H9 (cell line): ENCODE measurements around the gene PHTF2. TPM values are rescaled to one million over a fixed set of nuclear protein-coding genes. Genes with fewer than 3 reads are reported as not detected.
"Not testable (repeated sequence)": the region's sequence is repeated elsewhere in the genome, so short reads cannot be mapped to it uniquely, and the experiment has no call there.

ENCODE experiments used
- DNase-seq: peaks from one replicate; pipeline ENCODE4 v3.0.0-alpha.2; 2017
- H2AFZ ChIP-seq: one replicate; pipeline ENCODE4 v1.6.1; 2013; ENCODE audit warnings: mild to moderate bottlenecking, low read length, control low read depth, moderate library complexity
- H2AK5ac ChIP-seq: 2 replicates; pipeline ENCODE4 v1.6.1; 2013; ENCODE audit warnings: low read length, control low read depth, mixed read lengths; ENCODE audit not compliant: insufficient read length
- H2BK120ac ChIP-seq: one replicate; pipeline ENCODE4 v1.6.1; 2013; ENCODE audit warnings: low read depth, mild to moderate bottlenecking, low read length, control low read depth, inconsistent platforms; ENCODE audit not compliant: poor library complexity, severe bottlenecking
- H2BK12ac ChIP-seq: 2 replicates; pipeline ENCODE4 v1.6.1; 2013; ENCODE audit warnings: low read length, control low read depth, mixed read lengths, low read depth; ENCODE audit not compliant: insufficient read length
- H2BK15ac ChIP-seq: 2 replicates; pipeline ENCODE4 v1.6.1; 2013; ENCODE audit warnings: low read depth, low read length, control low read depth
- H2BK20ac ChIP-seq: one replicate; pipeline ENCODE4 v1.6.1; 2013; ENCODE audit warnings: low read depth, mild to moderate bottlenecking, low read length, control low read depth, inconsistent platforms; ENCODE audit not compliant: poor library complexity, severe bottlenecking
- H2BK5ac ChIP-seq: 2 replicates; pipeline ENCODE4 v1.6.1; 2013; ENCODE audit warnings: low read length, control low read depth, mixed read lengths; ENCODE audit not compliant: insufficient read length
- H3K14ac ChIP-seq: 2 replicates; pipeline ENCODE4 v1.6.1; 2013; ENCODE audit warnings: low read length, control low read depth; ENCODE audit not compliant: insufficient read depth
- H3K18ac ChIP-seq: 2 replicates; pipeline ENCODE4 v1.6.1; 2013; ENCODE audit warnings: low read depth, mild to moderate bottlenecking, mixed read lengths, low read length, control low read depth; ENCODE audit not compliant: insufficient read length
- H3K23ac ChIP-seq: 2 replicates; pipeline ENCODE4 v1.6.1; 2013; ENCODE audit warnings: low read length, control low read depth, mixed read lengths, low read depth; ENCODE audit not compliant: insufficient read length
- H3K23me2 ChIP-seq: 2 replicates; pipeline ENCODE4 v1.6.1; 2013; ENCODE audit warnings: low read depth, mild to moderate bottlenecking, mixed read lengths, low read length, control low read depth; ENCODE audit not compliant: insufficient read length, poor library complexity, severe bottlenecking
- H3K27ac ChIP-seq: 2 replicates; pipeline ENCODE4 v1.5.1; 2013; ENCODE audit warnings: low read length, control low read depth, mixed read lengths, low read depth; ENCODE audit not compliant: insufficient read length
- H3K27me3 ChIP-seq: 2 replicates; pipeline ENCODE4 v1.6.1; 2013; ENCODE audit warnings: low read length, control low read depth, inconsistent platforms; ENCODE audit not compliant: insufficient read depth
- H3K4ac ChIP-seq: 2 replicates; pipeline ENCODE4 v1.6.1; 2013; ENCODE audit warnings: low read depth, mild to moderate bottlenecking, control low read depth, inconsistent platforms, low read length, moderate library complexity
- H3K4me1 ChIP-seq: 2 replicates; pipeline ENCODE4 v1.6.1; 2013; ENCODE audit warnings: low read length, control low read depth, inconsistent platforms; ENCODE audit not compliant: insufficient read depth
- H3K4me2 ChIP-seq: 2 replicates; pipeline ENCODE4 v1.6.1; 2013; ENCODE audit warnings: low read length, control low read depth, mixed read lengths; ENCODE audit not compliant: insufficient read length, insufficient read depth
- H3K56ac ChIP-seq: 2 replicates; pipeline ENCODE4 v1.6.1; 2013; ENCODE audit warnings: low read depth, mild to moderate bottlenecking, mixed read lengths, low read length, control low read depth; ENCODE audit not compliant: insufficient read length
- H3K79me1 ChIP-seq: 2 replicates; pipeline ENCODE4 v1.6.1; 2013; ENCODE audit warnings: low read depth, mild to moderate bottlenecking, moderate library complexity, low read length, control low read depth, inconsistent platforms; ENCODE audit not compliant: insufficient read depth, poor library complexity, severe bottlenecking
- H3K79me2 ChIP-seq: 2 replicates; pipeline ENCODE4 v1.6.1; 2013; ENCODE audit warnings: low read length, control low read depth, inconsistent platforms; ENCODE audit not compliant: insufficient read depth
- H3K9ac ChIP-seq: 2 replicates; pipeline ENCODE4 v1.6.1; 2013; ENCODE audit warnings: low read length, control low read depth, mixed read lengths; ENCODE audit not compliant: insufficient read length; ENCODE audit errors: extremely low read depth
- H3K9me3 ChIP-seq: one replicate; pipeline ENCODE4 v1.6.1; 2013; ENCODE audit warnings: low read depth, low read length, inconsistent platforms; ENCODE audit not compliant: control insufficient read depth
- H3T11ph ChIP-seq: one replicate; pipeline ENCODE4 v1.6.1; 2013; ENCODE audit warnings: mild to moderate bottlenecking, low read length, control low read depth, inconsistent platforms
- H4K20me1 ChIP-seq: one replicate; pipeline ENCODE4 v1.6.1; 2013; ENCODE audit not compliant: control insufficient read depth, insufficient read length, insufficient read depth
- H4K5ac ChIP-seq: 2 replicates; pipeline ENCODE4 v1.6.1; 2013; ENCODE audit warnings: low read depth, mild to moderate bottlenecking, mixed read lengths, low read length, control low read depth; ENCODE audit not compliant: insufficient read length
- H4K8ac ChIP-seq: replicated peaks from 2 replicates; pipeline ENCODE4 v1.6.1; 2013; ENCODE audit warnings: low read length, control low read depth, mixed read lengths, low read depth; ENCODE audit not compliant: insufficient read length
- H4K91ac ChIP-seq: 2 replicates; pipeline ENCODE4 v1.6.1; 2013; ENCODE audit warnings: low read depth, mild to moderate bottlenecking, moderate library complexity, mixed read lengths, low read length, control low read depth; ENCODE audit not compliant: insufficient read length
- H3K27ac Mint-ChIP-seq, 3 experiments: 2 replicates in 2 of 3; 3 replicates in 1 of 3; pipeline ENCODE4 v1.8.0; 2020 to 2021; ENCODE audit warnings: mixed read lengths in 3 of 3, mild to moderate bottlenecking in 1 of 3, moderate library complexity in 1 of 3
- H3K27me3 Mint-ChIP-seq: 2 replicates; pipeline ENCODE4 v1.8.0; 2021; ENCODE audit warnings: low read depth, mild to moderate bottlenecking, moderate library complexity, mixed read lengths
- H3K36me3 Mint-ChIP-seq, 3 experiments: 2 replicates in 2 of 3; 3 replicates in 1 of 3; pipeline ENCODE4 v1.8.0; 2020 to 2021; ENCODE audit warnings: low read depth in 3 of 3, mixed read lengths in 3 of 3; ENCODE audit not compliant: insufficient read depth in 1 of 3
- H3K4me1 Mint-ChIP-seq, 2 experiments: 2 replicates each; pipeline ENCODE4 v1.8.0; 2020; ENCODE audit warnings: mixed read lengths in 2 of 2
- H3K4me3 Mint-ChIP-seq, 2 experiments: 2 replicates in 1 of 2; 3 replicates in 1 of 2; pipeline ENCODE4 v1.8.0; 2020 to 2021; ENCODE audit warnings: mild to moderate bottlenecking in 2 of 2, mixed read lengths in 2 of 2, moderate library complexity in 1 of 2
- H3K9me3 Mint-ChIP-seq, 2 experiments: 2 replicates in 1 of 2; 3 replicates in 1 of 2; pipeline ENCODE4 v1.8.0; 2020; ENCODE audit warnings: mild to moderate bottlenecking in 2 of 2, mixed read lengths in 2 of 2, moderate library complexity in 1 of 2
- CTCF ChIP-seq: fragments of 200-600 bp; sonication (generic); conservative IDR thresholded peaks from 3 replicates; pipeline ENCODE4 v1.8.0; 2021; ENCODE audit warnings: antibody characterized with exemption, mild to moderate bottlenecking
- WGBS: extraction: QIAGEN DNeasy Blood & Tissue Kit; methylation state at CpG from one replicate; pipeline ENCODE4 v1.1.7; 2013; ENCODE audit warnings: missing lambda C conversion rate, low lambda C conversion rate, mixed read lengths; ENCODE audit not compliant: insufficient read length; ENCODE audit errors: extremely low coverage; 5-methylcytosine and 5-hydroxymethylcytosine counted together
- total RNA-seq: library from RNA; stranded (reverse); gene quantifications from 2 replicates; pipeline ENCODE4 v1.2.1, GENCODE V29; 2021

Gene PHTF2
- total RNA-seq, 1 experiment from 2014 or later, result 16.2 TPM

- Mint-ChIP-seq H3K4me1 (no peaks in the 10 kb centered on the region), H3K36me3 (peaks cover 28 to 43% (median 37%) of the 10 kb centered on the region in 3 experiments; a peak in 6 of 7 replicates), H3K4me3 (no peak overlapping the region), H3K9me3 (peaks cover 9 to 13% of the 10 kb centered on the region in 2 experiments; a peak in 4 of 5 replicates), H3K27me3 (no peaks in the 10 kb centered on the region), H3K27ac (no peak overlapping the region)
- Histone ChIP-seq H3K79me2 (no peaks in the 10 kb centered on the region), H3K4ac (no peak overlapping the region), H4K20me1 (no peaks in the 10 kb centered on the region), H3K14ac (no peak overlapping the region), H3T11ph (no peak overlapping the region), H3K27ac (no peak overlapping the region), H2BK20ac (no peak overlapping the region), H3K4me1 (no peaks in the 10 kb centered on the region), H3K56ac (no peak overlapping the region), H3K27me3 (no peaks in the 10 kb centered on the region), H2BK15ac (no peak overlapping the region), H3K18ac (no peak overlapping the region), H2BK12ac (no peak overlapping the region), H4K8ac (no peak overlapping the region), H3K9ac (no peak overlapping the region), H3K9me3 (no peaks in the 10 kb centered on the region), H2BK5ac (no peak overlapping the region), H2BK120ac (no peak overlapping the region), H4K5ac (no peak overlapping the region), H2AFZ (no peak overlapping the region), H3K23me2 (no peaks in the 10 kb centered on the region), H3K23ac (no peak overlapping the region), H3K79me1 (no peaks in the 10 kb centered on the region), H4K91ac (no peak overlapping the region), H3K4me2 (no peak overlapping the region), H2AK5ac (no peak overlapping the region)
- no peak for DNase-seq
- no peak for TF ChIP-seq CTCF
- WGBS, result no CpG with 5 or more reads among the region's 3 CpGs
Observed at GRCh38 chr7:77783545-77783944, 15.0 kb upstream of the PHTF2 start.

GRCh38 chr7:77784426-77784825 lies 14.1 kb upstream of the PHTF2 start:
- WGBS, result no CpG with 5 or more reads among the region's 10 CpGs

More at GRCh38 chr7:77784426-77784825, 14.1 kb upstream of the PHTF2 start:
- H3K4me2 ChIP-seq, H2AFZ ChIP-seq, H3K4me3 Mint-ChIP-seq, H2BK15ac ChIP-seq, H4K91ac ChIP-seq, H4K5ac ChIP-seq, H3K4ac ChIP-seq, H2BK20ac ChIP-seq, H3T11ph ChIP-seq, H3K23ac ChIP-seq, H4K8ac ChIP-seq, H3K27me3 ChIP-seq, H3K4me1 Mint-ChIP-seq, H3K14ac ChIP-seq, H3K4me1 ChIP-seq, H3K9ac ChIP-seq, H3K79me1 ChIP-seq, DNase-seq, H3K27me3 Mint-ChIP-seq, H3K9me3 ChIP-seq, H3K23me2 ChIP-seq, H3K79me2 ChIP-seq, H4K20me1 ChIP-seq, H3K18ac ChIP-seq, H2BK5ac ChIP-seq, H2BK12ac ChIP-seq, H3K56ac ChIP-seq, H2AK5ac ChIP-seq, H2BK120ac ChIP-seq, H3K27ac ChIP-seq: not testable (repeated sequence)
- H3K36me3 Mint-ChIP-seq, result peaks cover 27 to 39% (median 33%) of the 10 kb centered on the region in 3 experiments; a peak in 6 of 7 replicates
- peak overlapping the region in 1 of 3 experiments; percentile 19; a peak in 1 of 7 replicates for H3K27ac Mint-ChIP-seq
- peaks cover 9 to 13% of the 10 kb centered on the region in 2 experiments; a peak in 4 of 5 replicates for H3K9me3 Mint-ChIP-seq
